Muscle layer of colon (tissue), 2 donors: Measurements from ENCODE around the gene MSI2.

ENCODE experiments used
- H3K27ac ChIP-seq: one replicate; pipeline ENCODE4 v1.7.0; 2013; ENCODE audit warnings: low read depth, mild to moderate bottlenecking, low read length, moderate library complexity
- H3K27me3 ChIP-seq, 2 donors: one replicate each; pipeline ENCODE4 v1.7.0; 2013; ENCODE audit warnings: low read length in 2 of 2, mild to moderate bottlenecking in 2 of 2; ENCODE audit not compliant: insufficient read depth in 2 of 2, control insufficient read depth in 1 of 2
- H3K36me3 ChIP-seq: one replicate; pipeline ENCODE4 v1.7.0; 2013; ENCODE audit warnings: mild to moderate bottlenecking, low read length; ENCODE audit not compliant: insufficient read depth
- H3K4me1 ChIP-seq: one replicate; pipeline ENCODE4 v1.7.0; 2013; ENCODE audit warnings: mild to moderate bottlenecking, low read length; ENCODE audit not compliant: insufficient read depth
- H3K4me3 ChIP-seq, 2 donors: one replicate each; pipeline ENCODE4 v1.7.0; 2013; ENCODE audit warnings: low read length in 2 of 2, low read depth in 1 of 2, mild to moderate bottlenecking in 1 of 2, moderate library complexity in 1 of 2
- H3K9ac ChIP-seq: one replicate; pipeline ENCODE4 v1.7.0; 2013; ENCODE audit warnings: low read length
- H3K9me3 ChIP-seq: one replicate; pipeline ENCODE4 v1.7.0; 2013; ENCODE audit warnings: mild to moderate bottlenecking, low read length
- donor health status: abdominal sarcoma.
- donor health status: Adenocarcinoma of cecum.

The MSI2 gene

DNA sequence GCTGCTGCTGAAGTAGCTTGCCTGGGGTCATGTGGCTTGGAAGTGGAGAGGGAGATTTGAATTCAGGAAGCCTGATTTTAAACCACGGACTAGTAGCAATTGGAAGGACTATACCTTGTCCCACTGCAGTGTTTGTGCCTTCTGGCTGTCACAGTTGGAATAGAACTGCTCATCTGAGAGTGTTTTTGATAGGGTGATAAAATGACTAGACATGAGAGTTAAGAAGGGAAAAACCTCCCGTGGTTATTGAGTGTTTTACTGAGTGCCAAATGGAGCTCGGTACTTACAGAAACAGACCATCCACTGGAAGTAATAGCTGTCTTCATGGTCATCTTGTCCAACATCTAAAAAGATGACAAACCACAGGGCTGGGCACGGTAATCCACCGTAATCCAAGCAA is 70.4 kb downstream of the MSI2 start:
- H3K4me1 ChIP-seq, result peaks cover 15% of the 10 kb centered on the region
- H3K4me3 ChIP-seq, result no peak overlapping the region
- H3K27me3 ChIP-seq, result no peaks in the 10 kb centered on the region
- no peaks in the 10 kb centered on the region for H3K36me3 ChIP-seq
- no peak overlapping the region for H3K27ac ChIP-seq
- H3K9me3 ChIP-seq, result no peaks in the 10 kb centered on the region
- H3K9ac ChIP-seq, result no peak overlapping the region

DNA sequence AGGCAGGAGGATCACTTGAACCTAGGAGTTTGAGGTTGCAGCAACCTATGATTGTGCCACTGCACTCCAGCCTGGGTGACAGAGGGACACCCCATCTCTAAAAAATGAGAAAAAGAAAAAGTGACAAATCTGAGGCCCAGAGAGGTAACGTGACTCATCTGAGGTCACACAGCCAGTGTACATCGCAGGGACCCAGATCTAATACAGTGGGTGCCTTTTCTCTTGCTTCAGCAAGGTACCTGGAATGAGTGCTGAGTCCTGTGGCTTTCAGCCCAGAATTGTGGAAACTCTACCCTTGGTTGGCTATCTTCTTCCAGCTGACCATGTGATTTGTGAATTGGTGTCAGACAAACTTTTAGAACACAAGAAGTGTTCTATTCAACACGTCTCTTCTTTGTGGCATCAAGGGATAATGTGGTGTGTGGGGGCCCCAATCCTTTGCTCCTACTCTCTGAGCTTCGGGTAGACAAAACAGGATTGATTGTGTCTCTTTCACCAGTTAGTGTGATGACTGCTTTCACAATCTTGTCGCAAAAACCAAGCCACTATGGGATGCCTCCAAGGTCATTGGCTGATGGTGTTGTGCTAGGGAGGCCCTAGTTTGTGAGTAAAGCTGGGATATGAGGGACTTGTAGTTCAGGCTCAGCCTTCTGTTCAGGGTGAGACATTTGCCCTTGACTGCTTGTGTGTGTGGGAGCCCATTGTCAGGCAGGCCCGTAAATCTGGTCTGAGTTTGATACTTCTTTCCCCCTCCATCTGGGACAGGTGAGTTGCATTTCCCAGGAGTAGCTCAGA is 71.0 kb downstream of the MSI2 start:
- Histone ChIP-seq H3K27me3 (no peaks in the 10 kb centered on the region), H3K9me3 (no peaks in the 10 kb centered on the region), H3K27ac (no peak overlapping the region), H3K4me3 (no peak overlapping the region), H3K4me1 (peaks cover 15% of the 10 kb centered on the region), H3K36me3 (no peaks in the 10 kb centered on the region), H3K9ac (no peak overlapping the region)

DNA sequence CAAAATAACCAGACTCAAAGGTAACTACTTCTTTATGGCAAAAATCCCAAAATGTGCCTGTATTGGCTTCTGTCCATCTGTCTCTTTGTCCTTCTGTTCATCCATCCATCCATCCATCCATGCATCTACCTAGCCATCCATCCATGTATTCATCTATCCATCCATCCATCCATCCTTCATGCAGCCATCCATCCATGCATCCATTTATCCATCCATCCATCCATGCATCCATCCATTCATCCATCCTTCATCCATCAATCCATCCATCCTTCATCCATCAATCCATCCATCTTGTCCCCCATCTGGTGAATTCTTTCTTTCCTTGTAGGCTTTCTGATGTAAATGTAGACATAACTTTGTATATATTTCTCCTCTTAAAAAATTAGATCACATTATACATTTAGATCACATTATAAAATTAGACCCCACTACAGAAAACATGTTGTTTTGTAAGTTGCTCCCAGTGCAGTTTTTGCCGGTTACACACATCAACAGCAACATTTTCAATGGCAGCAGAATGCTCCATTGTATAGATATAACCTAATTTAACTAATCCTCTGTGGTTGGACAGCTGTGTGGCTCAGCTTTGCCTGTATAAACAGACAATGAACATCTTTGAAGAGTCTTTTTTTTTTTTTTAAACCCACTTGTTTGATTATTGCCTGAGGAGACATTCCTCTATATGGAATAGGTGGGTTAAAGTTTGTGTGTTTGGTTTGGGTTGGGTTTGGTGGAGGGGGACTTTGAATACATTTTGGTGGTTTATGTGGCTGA is 72.0 kb downstream of the MSI2 start:
- H3K4me1 ChIP-seq, result peaks cover 15% of the 10 kb centered on the region

DNA sequence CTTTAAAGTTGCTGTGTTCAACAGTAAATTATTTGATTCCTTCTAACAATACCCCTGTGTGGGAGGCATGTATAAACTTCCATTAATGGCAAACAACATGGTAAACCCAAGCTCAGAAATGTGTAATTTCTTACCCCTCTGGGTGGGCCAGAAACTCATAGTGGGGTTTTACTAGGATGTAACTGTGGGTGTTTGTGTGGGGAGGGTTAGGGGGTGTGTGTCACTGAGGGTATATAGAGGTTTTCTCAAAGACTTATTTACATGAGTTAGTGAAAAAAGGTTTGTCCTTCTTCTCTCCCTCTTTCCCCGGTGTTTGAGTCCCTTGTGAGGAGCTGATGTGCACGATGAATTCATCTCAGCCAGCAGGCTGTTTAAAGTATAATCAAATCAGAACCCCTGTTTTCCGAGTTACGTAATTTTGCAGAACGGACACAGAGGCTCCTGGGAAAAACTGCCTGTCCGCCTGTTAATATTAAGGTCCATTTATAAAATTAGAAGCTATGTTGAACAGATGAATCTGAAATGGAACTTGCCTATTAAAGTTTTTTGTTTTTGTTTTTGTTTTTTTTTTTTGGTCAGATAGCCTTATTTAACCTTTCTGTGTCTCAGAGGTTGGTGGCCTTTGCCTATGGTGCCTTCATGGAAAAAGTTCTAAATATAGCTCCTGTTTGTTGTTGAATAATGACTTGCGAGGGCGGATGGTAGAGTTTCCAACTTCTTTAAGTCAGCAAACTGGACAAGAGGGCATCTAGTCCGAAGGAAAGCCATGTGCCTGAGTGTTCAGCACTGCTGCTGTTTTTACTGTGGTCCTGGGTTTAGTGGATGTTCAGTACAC is 73.3 kb downstream of the MSI2 start:
- Histone ChIP-seq H3K9ac (no peak overlapping the region), H3K27ac (no peak overlapping the region), H3K27me3 (no peaks in the 10 kb centered on the region), H3K9me3 (no peaks in the 10 kb centered on the region), H3K4me3 (no peak overlapping the region), H3K36me3 (no peaks in the 10 kb centered on the region), H3K4me1 (peaks cover 15% of the 10 kb centered on the region)

More for the DNA sequence above, 72.0 kb downstream of the MSI2 start:
- no peak overlapping the region for H3K4me3 ChIP-seq
- no peaks in the 10 kb centered on the region for H3K9me3 ChIP-seq
- H3K36me3 ChIP-seq, result no peaks in the 10 kb centered on the region
- no peaks in the 10 kb centered on the region for H3K27me3 ChIP-seq
- no peak overlapping the region for H3K9ac ChIP-seq
- H3K27ac ChIP-seq, result no peak overlapping the region

DNA sequence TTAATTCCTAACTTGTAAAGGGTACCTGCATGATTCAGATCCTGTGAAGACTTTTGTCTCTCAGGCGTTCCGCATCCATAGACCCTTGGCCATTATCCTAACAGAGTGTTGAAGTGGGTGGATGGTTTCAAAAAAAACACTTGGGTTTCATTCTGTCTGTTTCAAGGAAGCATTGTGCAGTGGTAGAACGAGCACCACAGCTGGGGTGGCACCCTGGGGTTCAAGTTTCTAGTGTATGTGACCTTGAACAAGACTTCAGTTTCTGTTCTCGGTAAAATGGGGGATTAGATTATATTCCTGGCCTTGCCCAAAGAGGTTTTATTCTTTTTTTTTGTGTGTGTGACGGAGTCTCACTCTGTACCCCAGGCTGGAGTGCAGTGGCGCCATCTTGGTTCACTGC is 74.3 kb downstream of the MSI2 start:
- Histone ChIP-seq H3K4me1 (peaks cover 15% of the 10 kb centered on the region), H3K9me3 (no peaks in the 10 kb centered on the region), H3K27me3 (no peaks in the 10 kb centered on the region), H3K36me3 (no peaks in the 10 kb centered on the region), H3K4me3 (no peak overlapping the region), H3K9ac (no peak overlapping the region), H3K27ac (no peak overlapping the region)

DNA sequence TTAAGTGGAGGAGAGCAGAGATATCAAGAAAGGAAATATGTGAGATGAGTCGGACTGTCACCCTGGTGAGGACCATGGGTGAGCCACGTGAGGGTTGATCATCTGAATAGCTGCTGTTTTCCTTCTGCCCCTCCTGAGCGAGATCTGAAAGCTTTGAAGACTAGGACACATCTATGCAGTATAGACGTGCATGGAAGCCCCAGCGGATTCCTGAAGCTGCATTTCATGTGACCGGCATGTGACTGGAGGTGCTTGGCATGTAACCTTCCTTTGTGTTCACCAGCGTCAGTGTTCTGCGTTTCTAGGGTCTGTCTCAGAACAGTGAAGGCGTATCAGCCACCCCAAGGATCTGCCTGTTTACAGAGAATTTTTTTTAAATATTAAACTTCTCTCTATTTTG is 75.1 kb downstream of the MSI2 start:
- H3K27ac ChIP-seq, result no peak overlapping the region
- peaks cover 15% of the 10 kb centered on the region for H3K4me1 ChIP-seq
- H3K9me3 ChIP-seq, result no peaks in the 10 kb centered on the region

DNA sequence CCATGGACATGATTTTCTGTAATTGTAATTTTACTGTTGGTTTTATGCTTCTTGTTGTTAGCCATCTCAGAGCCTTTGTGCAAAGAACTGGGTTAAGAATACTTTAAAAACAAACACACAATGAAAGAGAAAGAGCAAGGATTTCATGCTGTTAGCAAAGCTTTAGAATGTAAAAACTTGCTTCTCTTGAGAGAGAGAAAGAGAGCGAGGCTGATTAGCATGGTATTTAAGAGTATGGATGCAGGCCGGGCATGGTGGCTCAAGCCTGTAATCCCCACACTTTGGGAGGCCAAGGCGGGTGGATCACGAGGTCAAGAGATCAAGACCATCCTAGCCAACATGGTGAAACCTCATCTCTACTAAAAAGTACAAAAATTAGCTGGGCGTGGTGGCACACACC is 76.2 kb downstream of the MSI2 start:
- Histone ChIP-seq H3K4me1 (peaks cover 15% of the 10 kb centered on the region), H3K9ac (no peak overlapping the region), H3K4me3 (no peak overlapping the region), H3K27me3 (no peaks in the 10 kb centered on the region), H3K27ac (no peak overlapping the region), H3K9me3 (no peaks in the 10 kb centered on the region), H3K36me3 (no peaks in the 10 kb centered on the region)

More for the DNA sequence above, 75.1 kb downstream of the MSI2 start:
- H3K4me3 ChIP-seq, result no peak overlapping the region
- H3K36me3 ChIP-seq, result no peaks in the 10 kb centered on the region
- H3K9ac ChIP-seq, result no peak overlapping the region
- H3K27me3 ChIP-seq, result no peaks in the 10 kb centered on the region

DNA sequence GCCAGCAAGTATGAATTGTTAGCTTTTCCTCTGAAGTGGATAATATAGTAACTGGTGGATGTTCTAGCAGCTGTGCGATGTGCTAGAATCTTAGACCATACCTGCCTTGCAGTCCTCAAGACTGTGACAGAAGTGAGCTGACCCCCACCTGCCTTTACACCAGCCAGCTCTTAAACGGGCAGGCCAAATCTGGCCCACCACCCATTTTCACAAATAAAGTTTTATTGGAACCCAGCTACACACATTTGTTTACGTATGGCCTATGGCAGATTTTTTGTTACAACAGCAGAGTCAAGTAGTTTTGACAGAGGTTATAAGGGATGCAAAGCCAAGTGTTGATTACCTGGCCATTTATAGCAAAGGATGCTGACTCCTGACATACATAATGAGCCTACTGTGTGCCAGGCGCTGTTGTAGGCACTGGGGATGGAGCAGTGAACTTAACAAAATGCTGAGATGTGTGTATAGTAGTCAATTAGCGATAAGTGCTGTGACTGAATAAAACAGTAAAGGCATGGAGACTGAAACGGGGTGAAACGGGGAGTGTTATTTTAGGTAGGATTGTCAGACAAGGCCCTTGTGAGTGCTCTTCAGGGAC is 79.0 kb downstream of the MSI2 start:
- no peak overlapping the region for H3K9ac ChIP-seq
- H3K36me3 ChIP-seq, result no peaks in the 10 kb centered on the region
- no peaks in the 10 kb centered on the region for H3K27me3 ChIP-seq
- H3K4me1 ChIP-seq, result no peaks in the 10 kb centered on the region
- no peak overlapping the region for H3K27ac ChIP-seq
- no peaks in the 10 kb centered on the region for H3K9me3 ChIP-seq
- no peak overlapping the region for H3K4me3 ChIP-seq

DNA sequence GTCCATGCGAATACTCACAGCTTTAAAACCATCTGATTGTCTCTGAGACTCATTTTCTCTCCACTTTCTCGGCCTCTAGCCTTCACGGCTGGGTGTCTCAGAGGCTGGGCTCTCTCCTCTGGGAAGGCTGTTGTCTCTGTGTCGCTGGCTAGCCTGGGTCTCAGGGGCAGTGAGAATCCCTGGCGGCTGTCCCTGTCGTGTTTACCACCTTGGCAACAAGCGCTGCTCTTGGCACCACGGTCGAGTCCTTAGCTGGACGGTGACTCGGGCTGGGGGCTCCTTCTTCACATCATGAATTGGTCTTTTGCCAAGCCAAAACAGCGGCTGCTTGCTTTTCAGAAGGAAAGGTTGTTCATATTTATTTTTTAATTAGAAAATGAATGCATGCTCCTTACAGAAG is 81.1 kb downstream of the MSI2 start:
- Histone ChIP-seq H3K27me3 (no peaks in the 10 kb centered on the region), H3K4me3 (no peak overlapping the region), H3K9me3 (no peaks in the 10 kb centered on the region), H3K36me3 (no peaks in the 10 kb centered on the region), H3K4me1 (peaks cover 7% of the 10 kb centered on the region), H3K9ac (no peak overlapping the region), H3K27ac (no peak overlapping the region)

DNA sequence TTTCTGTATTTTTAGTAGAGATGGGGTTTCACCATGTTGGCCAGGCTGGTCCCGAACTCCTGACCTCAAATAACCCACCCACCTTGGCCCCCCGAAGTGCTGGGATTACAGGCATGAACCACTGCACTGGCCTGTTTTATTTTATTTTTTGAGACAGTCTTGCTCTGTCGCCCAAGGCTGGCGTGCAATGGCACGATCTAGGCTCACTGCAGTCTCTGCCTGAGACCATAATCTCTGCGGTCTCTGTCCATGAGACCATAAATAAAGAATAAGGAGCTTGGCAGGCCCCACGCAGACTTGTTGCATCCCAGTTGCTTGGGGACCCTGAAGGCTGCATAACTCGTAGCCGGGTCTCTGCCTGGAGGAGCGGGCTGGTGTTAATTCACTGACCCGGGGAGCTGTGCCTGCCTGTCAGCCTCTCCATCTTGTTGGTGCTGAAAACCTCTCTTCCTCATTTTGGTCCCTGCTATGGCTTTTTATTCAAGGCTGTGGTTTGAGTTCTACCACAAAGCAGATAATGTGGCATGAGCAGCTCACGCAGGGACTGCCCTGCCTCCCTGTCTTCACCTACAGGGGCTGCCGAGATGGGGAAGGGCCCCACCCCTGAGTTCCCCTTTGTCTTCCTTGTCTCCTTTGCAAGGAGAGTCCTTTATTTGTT is 82.1 kb downstream of the MSI2 start:
- H3K4me1 ChIP-seq, result peaks cover 8% of the 10 kb centered on the region
- no peaks in the 10 kb centered on the region for H3K27me3 ChIP-seq
- H3K9me3 ChIP-seq, result no peaks in the 10 kb centered on the region
- H3K4me3 ChIP-seq, result no peak overlapping the region
- H3K9ac ChIP-seq, result no peak overlapping the region
- no peak overlapping the region for H3K27ac ChIP-seq
- H3K36me3 ChIP-seq, result no peaks in the 10 kb centered on the region
